GM23338 (cell line): ENCODE data around the gene RFXAP. TPM values are rescaled to one million over a fixed set of nuclear protein-coding genes. Genes with fewer than 3 reads are reported as not detected.
"Not testable (repeated sequence)": the region's sequence is repeated elsewhere in the genome, so short reads cannot be mapped to it uniquely, and the experiment has no call there.

ENCODE experiments used
- ATAC-seq: fragments of 200-7000 bp; cut with Tn5 transposase; 3 replicates; pipeline ENCODE4 v1.9.1; 2020
- DNase-seq: peaks from one replicate; pipeline ENCODE4 v3.0.0-alpha.2; 2015; ENCODE audit warnings: low spot score
- H2AFZ ChIP-seq: fragments of 200-600 bp; sonication (generic); 2 replicates; pipeline ENCODE4 v1.8.0; 2016; ENCODE audit warnings: antibody characterized with exemption, mild to moderate bottlenecking, moderate library complexity
- H3F3A ChIP-seq: fragments of 200-600 bp; sonication (generic); replicated peaks from 2 replicates; pipeline ENCODE4 v1.8.0; 2017; ENCODE audit warnings: antibody characterized with exemption, mixed run types, low read depth
- H3K27ac ChIP-seq: fragments of 200-600 bp; sonication (generic); 2 replicates; pipeline ENCODE4 v1.6.1; 2016; ENCODE audit warnings: low read depth
- H3K27me3 ChIP-seq: fragments of 200-600 bp; sonication (generic); 2 replicates; pipeline ENCODE4 v1.8.0; 2016; ENCODE audit warnings: mild to moderate bottlenecking, mixed run types, moderate library complexity; ENCODE audit not compliant: insufficient read depth
- H3K36me3 ChIP-seq: fragments of 200-600 bp; sonication (generic); 2 replicates; pipeline ENCODE4 v1.8.0; 2016; ENCODE audit warnings: mild to moderate bottlenecking; ENCODE audit not compliant: insufficient read depth
- H3K4me1 ChIP-seq: fragments of 200-600 bp; sonication (generic); 2 replicates; pipeline ENCODE4 v1.8.0; 2016; ENCODE audit warnings: mild to moderate bottlenecking, moderate library complexity; ENCODE audit not compliant: insufficient read depth
- H3K4me2 ChIP-seq: fragments of 200-600 bp; sonication (generic); 2 replicates; pipeline ENCODE4 v1.7.1; 2017; ENCODE audit warnings: mixed run types
- H3K4me3 ChIP-seq: fragments of 200-600 bp; sonication (generic); 2 replicates; pipeline ENCODE4 v1.6.1; 2016; ENCODE audit warnings: mixed run types
- H3K79me2 ChIP-seq: fragments of 200-600 bp; sonication (generic); replicated peaks from 2 replicates; pipeline ENCODE4 v1.8.0; 2017; ENCODE audit warnings: mild to moderate bottlenecking; ENCODE audit not compliant: insufficient read depth
- H3K9me2 ChIP-seq: fragments of 200-600 bp; sonication (generic); 2 replicates; pipeline ENCODE4 v1.8.0; 2017; ENCODE audit not compliant: insufficient read depth
- H4K20me1 ChIP-seq: fragments of 200-600 bp; sonication (generic); replicated peaks from 2 replicates; pipeline ENCODE4 v1.8.0; 2017; ENCODE audit warnings: mild to moderate bottlenecking; ENCODE audit not compliant: insufficient read depth
- H3K27ac Mint-ChIP-seq: 2 replicates; pipeline ENCODE4 v1.8.0; 2020; ENCODE audit warnings: inconsistent platforms, mild to moderate bottlenecking, moderate library complexity, mixed read lengths
- H3K27me3 Mint-ChIP-seq: 3 replicates; pipeline ENCODE4 v1.8.0; 2022; ENCODE audit warnings: low read depth, mild to moderate bottlenecking, moderate library complexity, mixed read lengths, inconsistent platforms; ENCODE audit not compliant: insufficient read depth, poor library complexity
- H3K36me3 Mint-ChIP-seq: 3 replicates; pipeline ENCODE4 v1.8.0; 2021; ENCODE audit warnings: low read depth, mild to moderate bottlenecking, inconsistent platforms, moderate library complexity, mixed read lengths
- H3K4me1 Mint-ChIP-seq: 3 replicates; pipeline ENCODE4 v1.8.0; 2020; ENCODE audit warnings: mild to moderate bottlenecking, inconsistent platforms, mixed read lengths
- H3K4me3 Mint-ChIP-seq: 3 replicates; pipeline ENCODE4 v1.8.0; 2021; ENCODE audit warnings: moderate library complexity, mild to moderate bottlenecking, inconsistent platforms, mixed read lengths
- H3K9me3 Mint-ChIP-seq: 3 replicates; pipeline ENCODE4 v1.8.0; 2020; ENCODE audit warnings: moderate library complexity, mild to moderate bottlenecking, inconsistent platforms, mixed read lengths
- EZH2phosphoT487 ChIP-seq: fragments of 200-600 bp; sonication (generic); IDR thresholded peaks from one replicate; pipeline ENCODE4 v1.8.1; 2018; ENCODE audit warnings: antibody characterized with exemption; ENCODE audit not compliant: unreplicated experiment
- JUNB ChIP-seq: IDR thresholded peaks from one replicate; pipeline ENCODE4 v1.6.1; 2016; ENCODE audit warnings: antibody characterized with exemption; ENCODE audit not compliant: unreplicated experiment
- ZNF331 ChIP-seq: fragments of 250-450 bp; sonication (Bioruptor Pico); IDR thresholded peaks from 2 replicates; pipeline ENCODE4 v1.5.0; 2020; ENCODE audit warnings: low read depth, mild to moderate bottlenecking, moderate library complexity
- polyA plus RNA-seq: library from polyadenylated mRNA; unstranded; fragments of >200 nt; fragmentation: Nextera tagmentation; extraction: Ambion mirVana; gene quantifications from 2 replicates; pipeline ENCODE4 v1.2.1, GENCODE V29; 2016
- total RNA-seq: library from RNA; depleted of rRNA; stranded (reverse); fragments of >200 nt; shearing (Covaris generic); gene quantifications from 2 replicates; pipeline ENCODE4 v1.2.3, GENCODE V29; 2014
- TF ChIP-seq, protein P1 (sequence below), 2 experiments: fragments of 200-600 bp in 1 of 2; sonication (generic) in 1 of 2; conservative IDR thresholded peaks; 2 replicates each; pipeline versions ENCODE4 v1.5.1 to v1.6.1; 2016 to 2017; ENCODE audit warnings: antibody characterized with exemption in 2 of 2, low read depth in 2 of 2, mild to moderate bottlenecking in 2 of 2, moderate library complexity in 1 of 2
- TF ChIP-seq, protein P2 (sequence below): fragments of 250-450 bp; sonication (Bioruptor Pico); IDR thresholded peaks from 2 replicates; pipeline ENCODE4 v1.5.0; 2020; ENCODE audit warnings: mild to moderate bottlenecking, moderate library complexity
- TF ChIP-seq, protein P3 (sequence below): IDR thresholded peaks from one replicate; pipeline ENCODE4 v1.6.1; 2018; ENCODE audit warnings: antibody characterized with exemption; ENCODE audit not compliant: unreplicated experiment

Gene RFXAP
- total and polyA plus RNA-seq, 2 experiments from 2014 or later = 6.3 to 8.5 TPM

DNA sequence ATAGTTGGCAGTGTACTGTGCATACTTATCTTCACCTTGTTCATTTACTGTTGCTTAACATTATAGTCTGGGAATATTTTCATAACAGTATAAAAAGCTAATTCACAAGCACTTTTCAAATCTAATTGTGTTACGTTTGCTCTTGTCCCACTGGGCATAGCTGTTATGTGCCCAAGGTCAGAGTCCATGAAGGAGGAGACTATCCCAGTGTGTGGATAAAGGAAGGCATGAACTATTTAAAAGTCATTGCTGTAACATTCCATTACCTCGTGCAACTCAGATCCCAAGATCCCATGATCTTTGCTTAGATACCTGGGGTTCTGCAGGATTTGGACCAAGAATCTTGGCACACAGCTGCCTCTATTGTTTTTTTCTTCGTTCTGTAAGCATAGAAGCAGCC is 35.1 kb upstream of the RFXAP start (continued):
- TF ChIP-seq, protein P1, sequence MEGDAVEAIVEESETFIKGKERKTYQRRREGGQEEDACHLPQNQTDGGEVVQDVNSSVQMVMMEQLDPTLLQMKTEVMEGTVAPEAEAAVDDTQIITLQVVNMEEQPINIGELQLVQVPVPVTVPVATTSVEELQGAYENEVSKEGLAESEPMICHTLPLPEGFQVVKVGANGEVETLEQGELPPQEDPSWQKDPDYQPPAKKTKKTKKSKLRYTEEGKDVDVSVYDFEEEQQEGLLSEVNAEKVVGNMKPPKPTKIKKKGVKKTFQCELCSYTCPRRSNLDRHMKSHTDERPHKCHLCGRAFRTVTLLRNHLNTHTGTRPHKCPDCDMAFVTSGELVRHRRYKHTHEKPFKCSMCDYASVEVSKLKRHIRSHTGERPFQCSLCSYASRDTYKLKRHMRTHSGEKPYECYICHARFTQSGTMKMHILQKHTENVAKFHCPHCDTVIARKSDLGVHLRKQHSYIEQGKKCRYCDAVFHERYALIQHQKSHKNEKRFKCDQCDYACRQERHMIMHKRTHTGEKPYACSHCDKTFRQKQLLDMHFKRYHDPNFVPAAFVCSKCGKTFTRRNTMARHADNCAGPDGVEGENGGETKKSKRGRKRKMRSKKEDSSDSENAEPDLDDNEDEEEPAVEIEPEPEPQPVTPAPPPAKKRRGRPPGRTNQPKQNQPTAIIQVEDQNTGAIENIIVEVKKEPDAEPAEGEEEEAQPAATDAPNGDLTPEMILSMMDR (conservative IDR thresholded peaks at IDR 0.05; ENCODE audit: low read depth in 2 of 2) = no peak
- TF ChIP-seq ZNF331 = no peak

DNA sequence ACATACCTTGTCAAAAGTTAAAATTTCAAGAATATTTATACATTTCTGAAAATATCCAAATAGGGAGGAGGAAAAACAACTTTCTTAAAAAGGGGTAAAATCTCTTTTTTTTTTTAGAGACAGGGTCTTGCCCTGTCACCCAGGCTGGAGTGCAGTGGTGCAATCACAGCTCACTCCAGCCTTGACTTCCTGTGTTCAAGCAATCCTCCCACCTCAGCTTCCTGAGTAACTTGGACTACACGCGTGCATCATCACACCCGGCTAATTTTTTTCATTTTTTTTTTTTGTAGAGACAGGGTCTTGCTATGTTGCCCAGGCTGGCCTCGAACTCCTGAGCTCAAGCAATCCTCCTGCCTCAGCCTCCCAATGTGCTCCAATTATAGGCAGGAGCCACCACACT is 32.8 kb upstream of the RFXAP start:
- H3K36me3 Mint-ChIP-seq, H3K27ac Mint-ChIP-seq, H2AFZ ChIP-seq, H4K20me1 ChIP-seq, H3K4me1 ChIP-seq, H3K4me2 ChIP-seq, H3K4me3 ChIP-seq, H3K9me2 ChIP-seq, H3F3A ChIP-seq, H3K4me3 Mint-ChIP-seq, H3K79me2 ChIP-seq, ATAC-seq, H3K27ac ChIP-seq, DNase-seq, H3K27me3 Mint-ChIP-seq, H3K36me3 ChIP-seq, H3K27me3 ChIP-seq, H3K9me3 Mint-ChIP-seq: not testable (repeated sequence)
- peaks cover 15% of the 10 kb centered on the region for H3K4me1 Mint-ChIP-seq

DNA sequence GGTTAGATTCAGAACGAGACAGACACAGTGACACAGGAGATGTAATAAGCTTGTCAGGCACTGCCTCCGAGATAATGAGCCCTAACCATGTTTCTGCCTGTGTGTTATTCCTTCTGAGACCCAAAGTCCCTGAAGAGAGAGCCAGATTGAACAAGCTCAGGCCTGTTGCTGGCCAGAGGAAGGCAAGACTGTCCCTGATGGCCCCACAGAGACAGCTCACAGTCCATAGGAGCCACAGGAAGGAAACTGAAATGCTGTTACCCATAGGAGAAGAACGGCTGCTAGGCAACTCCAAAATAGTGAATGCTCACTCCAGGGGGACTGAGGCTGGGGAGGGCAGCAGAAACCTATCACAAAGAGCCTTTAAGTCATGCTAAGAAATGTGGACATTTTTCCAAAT is 31.8 kb upstream of the RFXAP start:
- Histone ChIP-seq H3K4me2 (no peak overlapping the region), H3K4me3 (no peak overlapping the region), H2AFZ (peak overlapping the region; percentile 61; the same call in 1 of the 2 replicates), H3K9me2 (no peaks in the 10 kb centered on the region), H3K27me3 (no peaks in the 10 kb centered on the region), H4K20me1 (no peaks in the 10 kb centered on the region), H3F3A (no peaks in the 10 kb centered on the region), H3K4me1 (no peaks in the 10 kb centered on the region), H3K27ac (peak overlapping the region; percentile 51; the same call in 1 of the 2 replicates), H3K79me2 (no peaks in the 10 kb centered on the region), H3K36me3 (no peaks in the 10 kb centered on the region)
- DNase-seq (no peak), ATAC-seq (peak; percentile 38; the same call in 1 of the 3 replicates)
- H3K36me3 Mint-ChIP-seq = no peaks in the 10 kb centered on the region
- H3K4me3 Mint-ChIP-seq = no peak overlapping the region
- no peaks in the 10 kb centered on the region for H3K9me3 Mint-ChIP-seq
- H3K27me3 Mint-ChIP-seq = no peaks in the 10 kb centered on the region
- H3K27ac Mint-ChIP-seq = peak overlapping the region; percentile 27; the same call in 1 of the 2 replicates
- H3K4me1 Mint-ChIP-seq = peaks cover 15% of the 10 kb centered on the region
- TF ChIP-seq, protein P2, sequence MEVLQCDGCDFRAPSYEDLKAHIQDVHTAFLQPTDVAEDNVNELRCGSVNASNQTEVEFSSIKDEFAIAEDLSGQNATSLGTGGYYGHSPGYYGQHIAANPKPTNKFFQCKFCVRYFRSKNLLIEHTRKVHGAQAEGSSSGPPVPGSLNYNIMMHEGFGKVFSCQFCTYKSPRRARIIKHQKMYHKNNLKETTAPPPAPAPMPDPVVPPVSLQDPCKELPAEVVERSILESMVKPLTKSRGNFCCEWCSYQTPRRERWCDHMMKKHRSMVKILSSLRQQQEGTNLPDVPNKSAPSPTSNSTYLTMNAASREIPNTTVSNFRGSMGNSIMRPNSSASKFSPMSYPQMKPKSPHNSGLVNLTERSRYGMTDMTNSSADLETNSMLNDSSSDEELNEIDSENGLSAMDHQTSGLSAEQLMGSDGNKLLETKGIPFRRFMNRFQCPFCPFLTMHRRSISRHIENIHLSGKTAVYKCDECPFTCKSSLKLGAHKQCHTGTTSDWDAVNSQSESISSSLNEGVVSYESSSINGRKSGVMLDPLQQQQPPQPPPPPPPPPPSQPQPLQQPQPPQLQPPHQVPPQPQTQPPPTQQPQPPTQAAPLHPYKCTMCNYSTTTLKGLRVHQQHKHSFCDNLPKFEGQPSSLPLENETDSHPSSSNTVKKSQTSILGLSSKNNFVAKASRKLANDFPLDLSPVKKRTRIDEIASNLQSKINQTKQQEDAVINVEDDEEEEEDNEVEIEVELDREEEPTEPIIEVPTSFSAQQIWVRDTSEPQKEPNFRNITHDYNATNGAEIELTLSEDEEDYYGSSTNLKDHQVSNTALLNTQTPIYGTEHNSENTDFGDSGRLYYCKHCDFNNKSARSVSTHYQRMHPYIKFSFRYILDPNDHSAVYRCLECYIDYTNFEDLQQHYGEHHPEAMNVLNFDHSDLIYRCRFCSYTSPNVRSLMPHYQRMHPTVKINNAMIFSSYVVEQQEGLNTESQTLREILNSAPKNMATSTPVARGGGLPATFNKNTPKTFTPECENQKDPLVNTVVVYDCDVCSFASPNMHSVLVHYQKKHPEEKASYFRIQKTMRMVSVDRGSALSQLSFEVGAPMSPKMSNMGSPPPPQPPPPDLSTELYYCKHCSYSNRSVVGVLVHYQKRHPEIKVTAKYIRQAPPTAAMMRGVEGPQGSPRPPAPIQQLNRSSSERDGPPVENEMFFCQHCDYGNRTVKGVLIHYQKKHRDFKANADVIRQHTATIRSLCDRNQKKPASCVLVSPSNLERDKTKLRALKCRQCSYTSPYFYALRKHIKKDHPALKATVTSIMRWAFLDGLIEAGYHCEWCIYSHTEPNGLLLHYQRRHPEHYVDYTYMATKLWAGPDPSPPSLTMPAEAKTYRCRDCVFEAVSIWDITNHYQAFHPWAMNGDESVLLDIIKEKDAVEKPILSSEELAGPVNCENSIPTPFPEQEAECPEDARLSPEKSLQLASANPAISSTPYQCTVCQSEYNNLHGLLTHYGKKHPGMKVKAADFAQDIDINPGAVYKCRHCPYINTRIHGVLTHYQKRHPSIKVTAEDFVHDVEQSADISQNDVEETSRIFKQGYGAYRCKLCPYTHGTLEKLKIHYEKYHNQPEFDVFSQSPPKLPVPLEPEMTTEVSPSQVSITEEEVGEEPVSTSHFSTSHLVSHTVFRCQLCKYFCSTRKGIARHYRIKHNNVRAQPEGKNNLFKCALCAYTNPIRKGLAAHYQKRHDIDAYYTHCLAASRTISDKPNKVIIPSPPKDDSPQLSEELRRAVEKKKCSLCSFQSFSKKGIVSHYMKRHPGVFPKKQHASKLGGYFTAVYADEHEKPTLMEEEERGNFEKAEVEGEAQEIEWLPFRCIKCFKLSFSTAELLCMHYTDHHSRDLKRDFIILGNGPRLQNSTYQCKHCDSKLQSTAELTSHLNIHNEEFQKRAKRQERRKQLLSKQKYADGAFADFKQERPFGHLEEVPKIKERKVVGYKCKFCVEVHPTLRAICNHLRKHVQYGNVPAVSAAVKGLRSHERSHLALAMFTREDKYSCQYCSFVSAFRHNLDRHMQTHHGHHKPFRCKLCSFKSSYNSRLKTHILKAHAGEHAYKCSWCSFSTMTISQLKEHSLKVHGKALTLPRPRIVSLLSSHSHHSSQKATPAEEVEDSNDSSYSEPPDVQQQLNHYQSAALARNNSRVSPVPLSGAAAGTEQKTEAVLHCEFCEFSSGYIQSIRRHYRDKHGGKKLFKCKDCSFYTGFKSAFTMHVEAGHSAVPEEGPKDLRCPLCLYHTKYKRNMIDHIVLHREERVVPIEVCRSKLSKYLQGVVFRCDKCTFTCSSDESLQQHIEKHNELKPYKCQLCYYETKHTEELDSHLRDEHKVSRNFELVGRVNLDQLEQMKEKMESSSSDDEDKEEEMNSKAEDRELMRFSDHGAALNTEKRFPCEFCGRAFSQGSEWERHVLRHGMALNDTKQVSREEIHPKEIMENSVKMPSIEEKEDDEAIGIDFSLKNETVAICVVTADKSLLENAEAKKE = no peak
- TF ChIP-seq EZH2phosphoT487 (no peak), JUNB (no peak)
- TF ChIP-seq, protein P3, sequence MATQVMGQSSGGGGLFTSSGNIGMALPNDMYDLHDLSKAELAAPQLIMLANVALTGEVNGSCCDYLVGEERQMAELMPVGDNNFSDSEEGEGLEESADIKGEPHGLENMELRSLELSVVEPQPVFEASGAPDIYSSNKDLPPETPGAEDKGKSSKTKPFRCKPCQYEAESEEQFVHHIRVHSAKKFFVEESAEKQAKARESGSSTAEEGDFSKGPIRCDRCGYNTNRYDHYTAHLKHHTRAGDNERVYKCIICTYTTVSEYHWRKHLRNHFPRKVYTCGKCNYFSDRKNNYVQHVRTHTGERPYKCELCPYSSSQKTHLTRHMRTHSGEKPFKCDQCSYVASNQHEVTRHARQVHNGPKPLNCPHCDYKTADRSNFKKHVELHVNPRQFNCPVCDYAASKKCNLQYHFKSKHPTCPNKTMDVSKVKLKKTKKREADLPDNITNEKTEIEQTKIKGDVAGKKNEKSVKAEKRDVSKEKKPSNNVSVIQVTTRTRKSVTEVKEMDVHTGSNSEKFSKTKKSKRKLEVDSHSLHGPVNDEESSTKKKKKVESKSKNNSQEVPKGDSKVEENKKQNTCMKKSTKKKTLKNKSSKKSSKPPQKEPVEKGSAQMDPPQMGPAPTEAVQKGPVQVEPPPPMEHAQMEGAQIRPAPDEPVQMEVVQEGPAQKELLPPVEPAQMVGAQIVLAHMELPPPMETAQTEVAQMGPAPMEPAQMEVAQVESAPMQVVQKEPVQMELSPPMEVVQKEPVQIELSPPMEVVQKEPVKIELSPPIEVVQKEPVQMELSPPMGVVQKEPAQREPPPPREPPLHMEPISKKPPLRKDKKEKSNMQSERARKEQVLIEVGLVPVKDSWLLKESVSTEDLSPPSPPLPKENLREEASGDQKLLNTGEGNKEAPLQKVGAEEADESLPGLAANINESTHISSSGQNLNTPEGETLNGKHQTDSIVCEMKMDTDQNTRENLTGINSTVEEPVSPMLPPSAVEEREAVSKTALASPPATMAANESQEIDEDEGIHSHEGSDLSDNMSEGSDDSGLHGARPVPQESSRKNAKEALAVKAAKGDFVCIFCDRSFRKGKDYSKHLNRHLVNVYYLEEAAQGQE = no peak
- TF ChIP-seq, protein P1 (conservative IDR thresholded peaks at IDR 0.05; ENCODE audit: low read depth in 2 of 2) = no peak
